CD4-positive, alpha-beta T cell treated with Interleukin-4 for 1 hour (primary cell): Measurements from ENCODE around the gene OR6V1.

ENCODE experiments used
- DNase-seq, 2 donors: peaks; one replicate each; pipeline ENCODE4 v3.0.0-alpha.2; 2020 to 2022

Gene OR6V1

GRCh38 chr7:143052041-143052440 lies at the start of gene OR6V1:
TSS of gene OR6V1 (plus strand) at chr7:143052341. CDS start at chr7:143052341, 0 bp downstream.
- no peak for DNase-seq

GRCh38 chr7:143002898-143003297 lies 49.2 kb upstream of the OR6V1 start:
- no peak for DNase-seq

GRCh38 chr7:143003393-143004051 lies 48.6 kb upstream of the OR6V1 start:
- DNase-seq = peak; percentile 49 to 78

- no peak for DNase-seq
Measured at GRCh38 chr7:143005632-143006260, 46.4 kb upstream of the OR6V1 start.

GRCh38 chr7:143008007-143008901 lies 43.9 kb upstream of the OR6V1 start:
- peak; percentile 82 for DNase-seq

GRCh38 chr7:143012001-143012400 lies 40.1 kb upstream of the OR6V1 start:
- DNase-seq = no peak

GRCh38 chr7:143012409-143012808 lies 39.7 kb upstream of the OR6V1 start:
- no peak for DNase-seq

GRCh38 chr7:143013473-143013872 lies 38.7 kb upstream of the OR6V1 start:
- DNase-seq = no peak

GRCh38 chr7:143013893-143014292 lies 38.2 kb upstream of the OR6V1 start:
- DNase-seq = no peak

- no peak for DNase-seq
Measured at GRCh38 chr7:143015084-143015483, 37.1 kb upstream of the OR6V1 start.

- DNase-seq = no peak
Measured at GRCh38 chr7:143015926-143016490, 36.1 kb upstream of the OR6V1 start.

GRCh38 chr7:143016996-143017395 lies 35.1 kb upstream of the OR6V1 start:
- no peak for DNase-seq

- DNase-seq = no peak
Measured at GRCh38 chr7:143018931-143019330, 33.2 kb upstream of the OR6V1 start.

GRCh38 chr7:143023047-143023446 lies 29.1 kb upstream of the OR6V1 start:
- no peak for DNase-seq

GRCh38 chr7:143025371-143025770 lies 26.8 kb upstream of the OR6V1 start:
- no peak for DNase-seq

- DNase-seq = no peak
Measured at GRCh38 chr7:143027032-143027431, 25.1 kb upstream of the OR6V1 start, which contains the start of gene OR9A2. TSS of gene OR9A2 (minus strand) at chr7:143027132. CDS start at chr7:143027132, 0 bp downstream.

- DNase-seq = no peak
Measured at GRCh38 chr7:143027683-143028082, 24.5 kb upstream of the OR6V1 start.

- no peak for DNase-seq
Measured at GRCh38 chr7:143038635-143039034, 13.5 kb upstream of the OR6V1 start.

GRCh38 chr7:143040209-143040715 lies 11.9 kb upstream of the OR6V1 start:
- DNase-seq = no peak

GRCh38 chr7:143041346-143041745 lies 10.8 kb upstream of the OR6V1 start:
- DNase-seq = no peak

- DNase-seq = no peak
Measured at GRCh38 chr7:143042159-143042789, 9.9 kb upstream of the OR6V1 start.

- DNase-seq = no peak
Measured at GRCh38 chr7:143042790-143043271, 9.3 kb upstream of the OR6V1 start.
